HepG2 (cell line): ENCODE measurements around the gene TCFL5. TPM values are rescaled to one million over a fixed set of nuclear protein-coding genes. Genes with fewer than 3 reads are reported as not detected.

Experiments
- polyA plus RNA-seq, 8 experiments: library from polyadenylated mRNA; depleted of rRNA in 3 of 8; stranded (reverse) in 7 of 8; unstranded in 1 of 8; fragments of >200 nt; fragmentation: Illumina TruSeq in 4 of 8; extraction: Trizol in 4 of 8; gene quantifications; 2 replicates each; pipeline versions ENCODE4 v1.2.1 to v1.2.3, GENCODE V29; 2011 to 2016; ENCODE audit warnings: low read depth in 4 of 8, missing spikeins in 1 of 8, mixed read lengths in 1 of 8; ENCODE audit not compliant: insufficient read depth in 1 of 8
- small RNA-seq, 3 experiments: library from RNA; depleted of rRNA; stranded (forward); fragments of <200 nt; gene quantifications; one replicate each; pipeline ENCODE3, GENCODE V24; 2012; ENCODE audit warnings: low read depth in 2 of 3, low replicate concordance in 1 of 3; ENCODE audit not compliant: insufficient read length in 3 of 3, insufficient read depth in 2 of 3
- total RNA-seq, 5 experiments: library from RNA; depleted of rRNA; stranded (reverse); fragments of >200 nt; fragmentation: Illumina TruSeq; extraction: Trizol; gene quantifications; 2 replicates each; pipeline ENCODE4 v1.2.3, GENCODE V29; 2016; ENCODE audit warnings: low read depth in 1 of 5

The TCFL5 gene
- total and polyA plus RNA-seq, 2 of the 13 experiments (the other 11 are each of a cell fraction or from before 2014, with no cell fraction given) = 14.8 to 20.0 TPM

Small RNA genes lying within 50 kb of the gene (small RNA-seq; reads per million reads assigned to genes)
- gene DPH3P1 = 0 reads per million in 3 experiments

Other genes with a start within 250 kb of the TCFL5 start
- 23.8 and 55.5 TPM in 2 replicates for gene SLCO4A1, start 219.3 kb downstream of the TCFL5 start, total RNA-seq (2016; rRNA removed; fragmentation: Illumina TruSeq; extraction: Trizol)
- 91.3 and 112 TPM in 2 replicates for gene SLCO4A1, start 219.3 kb downstream of the TCFL5 start, polyA plus RNA-seq (2011; rRNA removed)
- gene NTSR1, start 153.0 kb downstream of the TCFL5 start, total RNA-seq (2016; rRNA removed; fragmentation: Illumina TruSeq; extraction: Trizol) = 0.09 TPM in 1 of 2 replicates, not detected in the other
- 0.12 and 0.17 TPM in 2 replicates for gene NTSR1, start 153.0 kb downstream of the TCFL5 start, polyA plus RNA-seq (2011; rRNA removed)
- gene MRGBP, start 65.3 kb downstream of the TCFL5 start, total RNA-seq (2016; rRNA removed; fragmentation: Illumina TruSeq; extraction: Trizol) = 34.8 and 35.9 TPM in 2 replicates
- gene MRGBP, start 65.3 kb downstream of the TCFL5 start, polyA plus RNA-seq (2011; rRNA removed) = 31.6 and 34.2 TPM in 2 replicates
- gene OGFR, start 57.0 kb downstream of the TCFL5 start, total RNA-seq (2016; rRNA removed; fragmentation: Illumina TruSeq; extraction: Trizol) = 68.3 and 81.8 TPM in 2 replicates
- 47.7 and 62.2 TPM in 2 replicates for gene OGFR, start 57.0 kb downstream of the TCFL5 start, polyA plus RNA-seq (2011; rRNA removed)
- gene COL9A3, start 44.8 kb downstream of the TCFL5 start, total RNA-seq (2016; rRNA removed; fragmentation: Illumina TruSeq; extraction: Trizol) = 53.3 and 204 TPM in 2 replicates
- gene COL9A3, start 44.8 kb downstream of the TCFL5 start, polyA plus RNA-seq (2011; rRNA removed) = 155 and 175 TPM in 2 replicates
- gene DIDO1, start 64.7 kb upstream of the TCFL5 start, total RNA-seq (2016; rRNA removed; fragmentation: Illumina TruSeq; extraction: Trizol) = 75.1 and 77.0 TPM in 2 replicates
- 72.6 and 75.0 TPM in 2 replicates for gene DIDO1, start 64.7 kb upstream of the TCFL5 start, polyA plus RNA-seq (2011; rRNA removed)
- gene GID8, start 76.3 kb upstream of the TCFL5 start, total RNA-seq (2016; rRNA removed; fragmentation: Illumina TruSeq; extraction: Trizol) = 59.8 and 74.4 TPM in 2 replicates
- gene GID8, start 76.3 kb upstream of the TCFL5 start, polyA plus RNA-seq (2011; rRNA removed) = 39.0 and 39.6 TPM in 2 replicates
- 33.6 and 110 TPM in 2 replicates for gene SLC17A9, start 90.9 kb upstream of the TCFL5 start, total RNA-seq (2016; rRNA removed; fragmentation: Illumina TruSeq; extraction: Trizol)
- 191 and 280 TPM in 2 replicates for gene SLC17A9, start 90.9 kb upstream of the TCFL5 start, polyA plus RNA-seq (2011; rRNA removed)
- not detected in 2 replicates for gene BHLHE23, start 145.1 kb upstream of the TCFL5 start, total RNA-seq (2016; rRNA removed; fragmentation: Illumina TruSeq; extraction: Trizol)
- gene BHLHE23, start 145.1 kb upstream of the TCFL5 start, polyA plus RNA-seq (2011; rRNA removed) = not detected in 2 replicates